HepG2 (cell line): ENCODE results near the gene SLC23A3. TPM values are rescaled to one million over a fixed set of nuclear protein-coding genes. Genes with fewer than 3 reads are reported as not detected.
A peak's percentile ranks its signal among the peaks of the same experiment; 100 is the strongest.

ENCODE experiments used
- CREM ChIP-seq, 2 experiments: sonication (generic) in 1 of 2; formaldehyde crosslinking in 1 of 2; IDR thresholded peaks; 2 replicates each; pipeline versions ENCODE4 v1.4.0 to v1.6.1; 2016 to 2020; ENCODE audit warnings: antibody characterized with exemption in 1 of 2, mild to moderate bottlenecking in 1 of 2, missing genetic modification reagents in 1 of 2
- DBP ChIP-seq: sonication (generic); formaldehyde crosslinking; IDR thresholded peaks from 2 replicates; pipeline ENCODE4 v1.4.0; 2020; ENCODE audit warnings: missing genetic modification reagents; ENCODE audit errors: not compliant biosample characterization
- HDAC2 ChIP-seq: sonication (generic); formaldehyde crosslinking; IDR thresholded peaks from 2 replicates; pipeline ENCODE4 v1.4.0; 2020; ENCODE audit warnings: missing genetic modification reagents
- KLF12 ChIP-seq: sonication (generic); formaldehyde crosslinking; IDR thresholded peaks from 2 replicates; pipeline ENCODE4 v1.4.0; 2020; ENCODE audit warnings: missing genetic modification reagents, borderline replicate concordance
- MXD1 ChIP-seq: sonication (generic); formaldehyde crosslinking; IDR thresholded peaks from 2 replicates; pipeline ENCODE4 v1.4.0; 2020; ENCODE audit warnings: mild to moderate bottlenecking, missing genetic modification reagents
- NR0B2 ChIP-seq: sonication (generic); formaldehyde crosslinking; IDR thresholded peaks from 2 replicates; pipeline ENCODE4 v1.4.0; 2020; ENCODE audit warnings: mild to moderate bottlenecking, missing genetic modification reagents
- PRDM10 ChIP-seq: sonication (generic); formaldehyde crosslinking; IDR thresholded peaks from 2 replicates; pipeline ENCODE4 v1.4.0; 2020; ENCODE audit warnings: low read depth, missing genetic modification reagents
- SMARCE1 ChIP-seq: fragments of 450-650 bp; IDR thresholded peaks from 2 replicates; pipeline ENCODE4 v1.6.1; 2017; ENCODE audit warnings: borderline replicate concordance
- TCF12 ChIP-seq, 2 experiments: fragments of 450-650 bp in 1 of 2; sonication (generic) in 1 of 2; formaldehyde crosslinking in 1 of 2; IDR thresholded peaks; 2 replicates each; pipeline versions ENCODE4 v1.6.1 to v1.8.0; 2017 to 2022; ENCODE audit warnings: antibody characterized with exemption in 1 of 2, mild to moderate bottlenecking in 1 of 2, missing genetic modification reagents in 1 of 2, moderate library complexity in 1 of 2
- ZFP36 ChIP-seq: fragments of 150-350 bp; IDR thresholded peaks from 2 replicates; pipeline ENCODE4 v1.6.1; 2018; ENCODE audit warnings: borderline replicate concordance, low read length, low read depth; ENCODE audit not compliant: partially characterized antibody
- ZIK1 ChIP-seq: sonication (generic); formaldehyde crosslinking; IDR thresholded peaks from 2 replicates; pipeline ENCODE4 v1.5.0; 2020; ENCODE audit warnings: mild to moderate bottlenecking, low read depth, missing genetic modification reagents, borderline replicate concordance
- ZKSCAN8 ChIP-seq: IDR thresholded peaks from 2 replicates; pipeline ENCODE4 v1.6.1; 2016; ENCODE audit warnings: borderline replicate concordance, missing genetic modification reagents, missing compliant biosample characterization
- ZMAT5 ChIP-seq: sonication (generic); formaldehyde crosslinking; IDR thresholded peaks from 2 replicates; pipeline ENCODE4 v1.5.0; 2020; ENCODE audit warnings: mild to moderate bottlenecking, low read depth, missing genetic modification reagents, borderline replicate concordance
- ZNF10 ChIP-seq: sonication (generic); formaldehyde crosslinking; IDR thresholded peaks from 2 replicates; pipeline ENCODE4 v1.4.0; 2020; ENCODE audit warnings: mild to moderate bottlenecking, low read depth, missing genetic modification reagents, borderline replicate concordance
- ZNF30 ChIP-seq: sonication (generic); formaldehyde crosslinking; IDR thresholded peaks from 2 replicates; pipeline ENCODE4 v1.5.0; 2020; ENCODE audit warnings: mild to moderate bottlenecking, missing genetic modification reagents
- ZNF44 ChIP-seq: sonication (generic); formaldehyde crosslinking; IDR thresholded peaks from 2 replicates; pipeline ENCODE4 v1.5.1; 2020; ENCODE audit warnings: mild to moderate bottlenecking, missing genetic modification reagents
- ZNF746 ChIP-seq: sonication (generic); formaldehyde crosslinking; IDR thresholded peaks from 2 replicates; pipeline ENCODE4 v1.8.0; 2022; ENCODE audit warnings: mild to moderate bottlenecking, missing genetic modification reagents
- polyA plus RNA-seq, 8 experiments: library from polyadenylated mRNA; depleted of rRNA in 3 of 8; stranded (reverse) in 7 of 8; unstranded in 1 of 8; fragments of >200 nt; fragmentation: Illumina TruSeq in 4 of 8; extraction: Trizol in 4 of 8; gene quantifications; 2 replicates each; pipeline versions ENCODE4 v1.2.1 to v1.2.3, GENCODE V29; 2011 to 2016; ENCODE audit warnings: low read depth in 4 of 8, missing spikeins in 1 of 8, mixed read lengths in 1 of 8; ENCODE audit not compliant: insufficient read depth in 1 of 8
- total RNA-seq, 5 experiments: library from RNA; depleted of rRNA; stranded (reverse); fragments of >200 nt; fragmentation: Illumina TruSeq; extraction: Trizol; gene quantifications; 2 replicates each; pipeline ENCODE4 v1.2.3, GENCODE V29; 2016; ENCODE audit warnings: low read depth in 1 of 5

The SLC23A3 gene
- total and polyA plus RNA-seq, 2 of the 13 experiments (the other 11 are each of a cell fraction or from before 2014, with no cell fraction given), result 0.38 to 0.78 TPM

- no peak; the same call in none of the 2 replicates for TF ChIP-seq PRDM10
- TF ChIP-seq CREM (IDR thresholded peaks at IDR 0.05), result peak; percentile 39; the same call in 1 of the 2 replicates
- TF ChIP-seq CREM (CRISPR knock-in tag; IDR thresholded peaks at IDR 0.05), result no peak; the same call in 1 of the 2 replicates
- no peak; the same call in 1 of the 2 replicates for TF ChIP-seq ZKSCAN8 (CRISPR knock-in tag)
- TF ChIP-seq HDAC2, result peak; percentile 91
- peak; percentile 12 for TF ChIP-seq DBP (CRISPR knock-in tag)
- TF ChIP-seq ZMAT5 (CRISPR knock-in tag), result no peak
- TF ChIP-seq ZNF44, result peak; percentile 77; the same call in 1 of the 2 replicates
- TF ChIP-seq ZNF10, result peak; percentile 59; the same call in 1 of the 2 replicates
- peak; percentile 100 for TF ChIP-seq NR0B2 (CRISPR knock-in tag)
- TF ChIP-seq SMARCE1, result no peak
- peak; percentile 85 for TF ChIP-seq KLF12 (CRISPR knock-in tag)
- peak; percentile 94; the same call in 1 of the 2 replicates for TF ChIP-seq ZNF30 (CRISPR knock-in tag)
- no peak for TF ChIP-seq TCF12 (IDR thresholded peaks at IDR 0.05)
- peak; percentile 99 for TF ChIP-seq TCF12 (CRISPR knock-in tag; IDR thresholded peaks at IDR 0.05)
- peak; percentile 99 for TF ChIP-seq MXD1 (CRISPR knock-in tag)
- no peak for TF ChIP-seq ZFP36
- peak; percentile 58; the same call in 1 of the 2 replicates for TF ChIP-seq ZNF746 (CRISPR knock-in tag)
- TF ChIP-seq ZIK1, result peak; percentile 99
Observed at GRCh38 chr2:219218732-219219701, 49.2 kb upstream of the SLC23A3 start, which contains the start of gene ABCB6 (continued).
